Dendritic cell treated with granulocyte-macrophage colony-stimulating factor and Interleukin-4, amounts not matched to agents 40 ng/mL and 50 ng/mL, for 4 days (primary cell): ENCODE measurements around the gene KLK12.
A peak's percentile ranks its signal among the peaks of the same experiment; 100 is the strongest.

Source experiments
- H3K27ac Mint-ChIP-seq: one replicate; pipeline ENCODE4 v1.8.0; 2022; ENCODE audit warnings: mild to moderate bottlenecking, mixed read lengths
- H3K27me3 Mint-ChIP-seq: one replicate; pipeline ENCODE4 v1.8.0; 2022; ENCODE audit warnings: mild to moderate bottlenecking, mixed read lengths
- H3K36me3 Mint-ChIP-seq: one replicate; pipeline ENCODE4 v1.8.0; 2022; ENCODE audit warnings: low read depth, mixed read lengths
- H3K4me1 Mint-ChIP-seq: one replicate; pipeline ENCODE4 v1.8.0; 2022; ENCODE audit warnings: low read depth, mixed read lengths
- H3K4me3 Mint-ChIP-seq: one replicate; pipeline ENCODE4 v1.8.0; 2022; ENCODE audit warnings: mild to moderate bottlenecking, moderate library complexity, mixed read lengths
- H3K9me3 Mint-ChIP-seq: one replicate; pipeline ENCODE4 v1.8.0; 2022; ENCODE audit warnings: mixed read lengths
- intact Hi-C: fragments of 100-400 bp; cut with micrococcal nuclease; formaldehyde crosslinking; loops from one replicate; pipeline ENCODE4 v1.15.0; 2022

KLK12 gene

GRCh38 chr19:51016798-51017683 lies 17.8 kb downstream of the KLK12 start:
- Mint-ChIP-seq H3K4me1 (peaks cover 32% of the 10 kb centered on the region), H3K36me3 (no peaks in the 10 kb centered on the region)
- intact Hi-C loops: loop anchor here (5.0 kb wide), 1 partner anchor 90 kb away; no protein-coding TSS in a partner anchor

GRCh38 chr19:51015691-51016267 lies 19.0 kb downstream of the KLK12 start:
- Mint-ChIP-seq H3K36me3 (no peaks in the 10 kb centered on the region), H3K9me3 (no peaks in the 10 kb centered on the region), H3K4me1 (peaks cover 32% of the 10 kb centered on the region), H3K27ac (no peak overlapping the region), H3K4me3 (no peak overlapping the region), H3K27me3 (peaks cover 70% of the 10 kb centered on the region)
- intact Hi-C loops: loop anchor here (5.0 kb wide), 1 partner anchor 88 kb away; no protein-coding TSS in a partner anchor

More at GRCh38 chr19:51016798-51017683, 17.8 kb downstream of the KLK12 start:
- H3K27ac Mint-ChIP-seq: no peak overlapping the region
- H3K27me3 Mint-ChIP-seq: peaks cover 70% of the 10 kb centered on the region
- H3K9me3 Mint-ChIP-seq: no peaks in the 10 kb centered on the region
- H3K4me3 Mint-ChIP-seq: peak overlapping the region; percentile 70

GRCh38 chr19:51014242-51014641 lies 20.6 kb downstream of the KLK12 start:
- no peaks in the 10 kb centered on the region for H3K9me3 Mint-ChIP-seq
- intact Hi-C loops: no loop called here
- no peaks in the 10 kb centered on the region for H3K36me3 Mint-ChIP-seq
- no peak overlapping the region for H3K27ac Mint-ChIP-seq
- peaks cover 24% of the 10 kb centered on the region for H3K4me1 Mint-ChIP-seq
- peaks cover 68% of the 10 kb centered on the region for H3K27me3 Mint-ChIP-seq
- H3K4me3 Mint-ChIP-seq: no peak overlapping the region

- Mint-ChIP-seq H3K4me3 (no peak overlapping the region), H3K4me1 (peaks cover 16% of the 10 kb centered on the region), H3K9me3 (no peaks in the 10 kb centered on the region), H3K36me3 (no peaks in the 10 kb centered on the region), H3K27ac (no peak overlapping the region), H3K27me3 (peaks cover 59% of the 10 kb centered on the region)
- intact Hi-C loops: no loop called here
Observed at GRCh38 chr19:51012661-51013190, 22.1 kb downstream of the KLK12 start.

- no peak overlapping the region for H3K4me3 Mint-ChIP-seq
- no peak overlapping the region for H3K27ac Mint-ChIP-seq
- intact Hi-C loops: no loop called here
- peaks cover 5% of the 10 kb centered on the region for H3K4me1 Mint-ChIP-seq
- H3K9me3 Mint-ChIP-seq: no peaks in the 10 kb centered on the region
- no peaks in the 10 kb centered on the region for H3K36me3 Mint-ChIP-seq
- H3K27me3 Mint-ChIP-seq: peaks cover 45% of the 10 kb centered on the region
Observed at GRCh38 chr19:51010066-51010795, 24.6 kb downstream of the KLK12 start.

GRCh38 chr19:51009061-51009891 lies 25.5 kb downstream of the KLK12 start:
- Mint-ChIP-seq H3K4me3 (no peak overlapping the region), H3K4me1 (peaks cover 5% of the 10 kb centered on the region), H3K27ac (no peak overlapping the region), H3K36me3 (no peaks in the 10 kb centered on the region), H3K27me3 (peaks cover 35% of the 10 kb centered on the region), H3K9me3 (no peaks in the 10 kb centered on the region)
- intact Hi-C loops: no loop called here

- Mint-ChIP-seq H3K36me3 (no peaks in the 10 kb centered on the region), H3K4me1 (no peaks in the 10 kb centered on the region), H3K27me3 (peaks cover 37% of the 10 kb centered on the region), H3K4me3 (no peak overlapping the region), H3K27ac (no peak overlapping the region), H3K9me3 (no peaks in the 10 kb centered on the region)
- intact Hi-C loops: no loop called here
Observed at GRCh38 chr19:51007488-51007887, 27.3 kb downstream of the KLK12 start.

- H3K27ac Mint-ChIP-seq: no peak overlapping the region
- H3K4me1 Mint-ChIP-seq: no peaks in the 10 kb centered on the region
- H3K36me3 Mint-ChIP-seq: no peaks in the 10 kb centered on the region
- H3K4me3 Mint-ChIP-seq: no peak overlapping the region
- peaks cover 46% of the 10 kb centered on the region for H3K27me3 Mint-ChIP-seq
- H3K9me3 Mint-ChIP-seq: no peaks in the 10 kb centered on the region
- intact Hi-C loops: no loop called here
Observed at GRCh38 chr19:51006406-51006805, 28.4 kb downstream of the KLK12 start.

- no peak overlapping the region for H3K4me3 Mint-ChIP-seq
- H3K27me3 Mint-ChIP-seq: peaks cover 51% of the 10 kb centered on the region
- no peaks in the 10 kb centered on the region for H3K4me1 Mint-ChIP-seq
- intact Hi-C loops: no loop called here
- no peak overlapping the region for H3K27ac Mint-ChIP-seq
- H3K9me3 Mint-ChIP-seq: no peaks in the 10 kb centered on the region
- no peaks in the 10 kb centered on the region for H3K36me3 Mint-ChIP-seq
Observed at GRCh38 chr19:51005248-51005647, 29.6 kb downstream of the KLK12 start.

GRCh38 chr19:51003316-51003715 lies 31.5 kb downstream of the KLK12 start:
- Mint-ChIP-seq H3K4me1 (no peaks in the 10 kb centered on the region), H3K27me3 (peaks cover 46% of the 10 kb centered on the region), H3K9me3 (no peaks in the 10 kb centered on the region), H3K27ac (no peak overlapping the region), H3K36me3 (no peaks in the 10 kb centered on the region), H3K4me3 (no peak overlapping the region)
- intact Hi-C loops: no loop called here

- no peak overlapping the region for H3K4me3 Mint-ChIP-seq
- no peaks in the 10 kb centered on the region for H3K4me1 Mint-ChIP-seq
- H3K27me3 Mint-ChIP-seq: peaks cover 46% of the 10 kb centered on the region
- no peak overlapping the region for H3K27ac Mint-ChIP-seq
- no peaks in the 10 kb centered on the region for H3K9me3 Mint-ChIP-seq
- intact Hi-C loops: no loop called here
- H3K36me3 Mint-ChIP-seq: no peaks in the 10 kb centered on the region
Observed at GRCh38 chr19:51002542-51003311, 32.1 kb downstream of the KLK12 start.

- Mint-ChIP-seq H3K36me3 (no peaks in the 10 kb centered on the region), H3K27ac (no peak overlapping the region), H3K27me3 (peaks cover 44% of the 10 kb centered on the region), H3K4me1 (no peaks in the 10 kb centered on the region), H3K9me3 (no peaks in the 10 kb centered on the region), H3K4me3 (no peak overlapping the region)
- intact Hi-C loops: no loop called here
Observed at GRCh38 chr19:51002089-51002532, 32.7 kb downstream of the KLK12 start.

- Mint-ChIP-seq H3K4me1 (no peaks in the 10 kb centered on the region), H3K4me3 (no peak within 1 kb of the TSS), H3K36me3 (no peaks in the 10 kb centered on the region), H3K27me3 (peaks cover 48% of the 10 kb centered on the region), H3K27ac (no peak within 1 kb of the TSS), H3K9me3 (no peaks in the 10 kb centered on the region)
- intact Hi-C loops: no loop called here
Observed at GRCh38 chr19:51001515-51001914, 33.3 kb downstream of the KLK12 start, which contains the start of gene KLK8. TSS of gene KLK8 (minus strand) at chr19:51001604. CDS start at chr19:51001167, 437 bp downstream.
